ENCODE measurements around the gene BTBD10. TPM values are rescaled to one million over a fixed set of nuclear protein-coding genes. Genes with fewer than 3 reads are reported as not detected.
A peak's percentile ranks its signal among the peaks of the same experiment; 100 is the strongest.

Gene BTBD10
- total RNA-seq, 2 experiments from 2014 or later = 17.5 to 20.5 TPM

DNA sequence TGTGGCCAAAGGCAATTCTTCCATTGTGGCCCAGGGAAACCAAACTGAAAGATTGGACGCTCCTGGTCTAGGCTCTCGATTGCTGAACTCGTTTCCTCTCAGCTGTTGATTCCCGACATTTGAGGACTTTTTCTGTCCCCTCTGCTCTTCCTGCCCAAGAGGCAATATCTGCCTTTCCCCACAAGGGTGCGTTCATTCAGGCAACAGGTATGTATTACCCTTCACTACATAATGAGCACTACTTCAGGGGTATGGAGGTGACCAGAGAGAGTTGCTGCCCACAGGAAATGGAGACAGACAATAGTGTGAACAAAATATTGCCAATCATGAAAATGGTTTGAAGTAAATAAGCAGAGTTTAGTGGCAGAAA, 24.6 kb upstream of the BTBD10 start:
- no peak for DNase-seq

DNA sequence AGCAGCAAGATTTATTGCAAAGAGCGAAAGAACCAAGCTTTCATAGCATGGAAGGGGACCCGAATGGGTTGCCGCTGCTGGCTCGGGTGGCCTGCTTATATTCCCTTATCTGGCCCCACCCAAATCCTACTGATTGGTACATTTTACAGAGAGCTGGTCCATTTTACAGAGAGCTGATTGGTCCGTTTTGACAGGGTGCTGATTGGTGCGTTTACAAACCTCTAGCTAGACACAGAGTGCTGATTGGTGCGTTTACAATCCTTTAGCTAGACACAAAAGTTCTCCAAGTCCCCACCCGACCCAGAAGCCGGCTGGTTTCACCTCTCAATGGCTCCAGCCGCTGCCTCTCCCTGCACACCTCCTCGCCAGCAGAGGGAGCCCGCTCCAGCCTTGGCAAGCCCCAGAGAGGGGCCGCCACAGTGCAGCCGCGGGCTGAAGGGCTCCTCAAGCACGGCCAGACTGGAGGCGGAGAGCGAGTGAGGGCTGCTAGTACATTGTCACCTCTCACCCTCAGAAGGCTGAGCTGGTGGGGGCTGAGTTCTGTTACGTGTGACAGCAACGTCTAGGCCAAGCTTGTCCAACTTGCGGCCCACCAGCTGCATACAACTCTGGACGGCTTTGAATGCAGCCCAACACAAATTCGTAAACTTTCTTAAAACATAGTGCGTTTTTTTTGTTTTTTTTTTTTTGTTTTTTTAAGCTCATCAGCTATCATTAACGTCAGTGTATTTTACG, 24.1 kb upstream of the BTBD10 start:
- peaks cover under 1% of the 10 kb centered on the region for H3K27me3 Mint-ChIP-seq
- ATAC-seq (peak; percentile 94), DNase-seq (peak; percentile 73)
- H3K9me3 Mint-ChIP-seq = no peaks in the 10 kb centered on the region
- H3K36me3 Mint-ChIP-seq (ENCODE audit: low read depth) = no peaks in the 10 kb centered on the region
- H3K4me1 Mint-ChIP-seq (ENCODE audit: low read depth) = peaks cover 5% of the 10 kb centered on the region
- ChIA-PET CTCF (interaction anchor here (0.9 to 2.1 kb wide), 6 partner anchors 10 to 212 kb away, joined by 3 to 14 read pairs (median 5); partner anchors contain the start of gene BTBD10), POLR2A (no interaction called here)
- H3K4me3 Mint-ChIP-seq = peak overlapping the region; percentile 49
- intact Hi-C loops (cut with micrococcal nuclease) = no loop called here
- TF ChIP-seq, protein P1, sequence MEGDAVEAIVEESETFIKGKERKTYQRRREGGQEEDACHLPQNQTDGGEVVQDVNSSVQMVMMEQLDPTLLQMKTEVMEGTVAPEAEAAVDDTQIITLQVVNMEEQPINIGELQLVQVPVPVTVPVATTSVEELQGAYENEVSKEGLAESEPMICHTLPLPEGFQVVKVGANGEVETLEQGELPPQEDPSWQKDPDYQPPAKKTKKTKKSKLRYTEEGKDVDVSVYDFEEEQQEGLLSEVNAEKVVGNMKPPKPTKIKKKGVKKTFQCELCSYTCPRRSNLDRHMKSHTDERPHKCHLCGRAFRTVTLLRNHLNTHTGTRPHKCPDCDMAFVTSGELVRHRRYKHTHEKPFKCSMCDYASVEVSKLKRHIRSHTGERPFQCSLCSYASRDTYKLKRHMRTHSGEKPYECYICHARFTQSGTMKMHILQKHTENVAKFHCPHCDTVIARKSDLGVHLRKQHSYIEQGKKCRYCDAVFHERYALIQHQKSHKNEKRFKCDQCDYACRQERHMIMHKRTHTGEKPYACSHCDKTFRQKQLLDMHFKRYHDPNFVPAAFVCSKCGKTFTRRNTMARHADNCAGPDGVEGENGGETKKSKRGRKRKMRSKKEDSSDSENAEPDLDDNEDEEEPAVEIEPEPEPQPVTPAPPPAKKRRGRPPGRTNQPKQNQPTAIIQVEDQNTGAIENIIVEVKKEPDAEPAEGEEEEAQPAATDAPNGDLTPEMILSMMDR (IDR thresholded peaks at IDR 0.05) = peak; percentile 38
- H3K27ac Mint-ChIP-seq = peak overlapping the region; percentile 40

More for the DNA sequence above, 24.6 kb upstream of the BTBD10 start:
- ChIA-PET CTCF (interaction anchor here (0.9 to 2.1 kb wide), 6 partner anchors 10 to 211 kb away, joined by 3 to 14 read pairs (median 5); partner anchors contain the start of gene BTBD10), POLR2A (no interaction called here)
- peak; percentile 77 for ATAC-seq
- intact Hi-C loops (cut with micrococcal nuclease) = no loop called here
- TF ChIP-seq, protein P1 (IDR thresholded peaks at IDR 0.05) = peak; percentile 4
- no peaks in the 10 kb centered on the region for H3K36me3 Mint-ChIP-seq (ENCODE audit: low read depth)
- H3K27me3 Mint-ChIP-seq = peaks cover 5% of the 10 kb centered on the region
- H3K9me3 Mint-ChIP-seq = no peaks in the 10 kb centered on the region
- peak overlapping the region; percentile 49 for H3K4me3 Mint-ChIP-seq
- H3K4me1 Mint-ChIP-seq (ENCODE audit: low read depth) = peaks cover 5% of the 10 kb centered on the region
- H3K27ac Mint-ChIP-seq = peak overlapping the region; percentile 40

DNA sequence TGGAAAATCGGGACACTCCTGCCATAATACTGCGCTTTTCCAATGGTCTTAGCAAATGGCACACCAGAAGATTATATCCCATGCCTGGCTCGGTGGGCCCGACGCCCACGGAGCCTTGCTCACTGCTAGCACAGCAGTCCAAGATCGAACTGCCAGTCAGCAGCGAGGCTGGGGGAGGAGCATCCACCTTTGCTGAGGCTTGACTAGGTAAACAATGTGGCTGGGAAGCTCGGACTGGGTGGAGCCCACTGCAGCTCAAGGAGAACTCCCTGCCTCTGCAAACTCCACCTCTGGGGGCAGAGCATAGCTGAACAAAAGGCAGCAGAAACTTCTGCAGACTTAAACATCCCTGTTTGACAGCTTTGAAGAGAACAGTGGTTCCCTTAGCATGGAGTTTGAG, 17.2 kb upstream of the BTBD10 start:
- intact Hi-C loops (cut with micrococcal nuclease) = no loop called here
- Mint-ChIP-seq H3K9me3 (no peaks in the 10 kb centered on the region), H3K27ac (no peak overlapping the region), H3K4me3 (no peak overlapping the region), H3K4me1 (ENCODE audit: low read depth) (no peaks in the 10 kb centered on the region), H3K36me3 (ENCODE audit: low read depth) (no peaks in the 10 kb centered on the region), H3K27me3 (peaks cover 15% of the 10 kb centered on the region)
- CTCF ChIA-PET = no interaction called here
- TF ChIP-seq, protein P1 (IDR thresholded peaks at IDR 0.05) = no peak
- no peak for ATAC-seq
- POLR2A ChIA-PET = no interaction called here
- DNase-seq = no peak

DNA sequence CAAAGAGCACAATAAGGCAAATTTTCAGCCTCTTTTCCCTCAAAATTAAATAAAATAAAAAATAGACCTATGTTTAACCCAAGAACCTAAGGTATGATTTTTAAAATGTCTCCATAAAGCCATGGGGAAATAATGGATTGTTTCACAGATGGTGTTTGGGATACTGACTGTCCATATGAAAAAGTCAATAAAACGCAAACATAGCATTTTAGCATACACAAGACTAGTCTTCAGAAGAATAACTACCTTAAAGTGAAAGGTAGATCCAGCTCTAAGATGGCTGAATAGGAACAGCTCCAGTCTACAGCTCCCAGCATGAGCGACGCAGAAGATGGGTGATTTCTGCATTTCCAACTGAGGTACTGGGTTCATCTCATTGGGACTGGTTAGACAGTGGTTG, 16.7 kb upstream of the BTBD10 start:
- H3K27me3 Mint-ChIP-seq = peaks cover 15% of the 10 kb centered on the region
- no peak overlapping the region for H3K27ac Mint-ChIP-seq
- H3K4me3 Mint-ChIP-seq = no peak overlapping the region
- H3K36me3 Mint-ChIP-seq (ENCODE audit: low read depth) = no peaks in the 10 kb centered on the region
- TF ChIP-seq, protein P1 (IDR thresholded peaks at IDR 0.05) = no peak
- DNase-seq (no peak), ATAC-seq (no peak)
- H3K4me1 Mint-ChIP-seq (ENCODE audit: low read depth) = no peaks in the 10 kb centered on the region
- no peaks in the 10 kb centered on the region for H3K9me3 Mint-ChIP-seq
- ChIA-PET CTCF (no interaction called here), POLR2A (no interaction called here)
- intact Hi-C loops (cut with micrococcal nuclease) = no loop called here

DNA sequence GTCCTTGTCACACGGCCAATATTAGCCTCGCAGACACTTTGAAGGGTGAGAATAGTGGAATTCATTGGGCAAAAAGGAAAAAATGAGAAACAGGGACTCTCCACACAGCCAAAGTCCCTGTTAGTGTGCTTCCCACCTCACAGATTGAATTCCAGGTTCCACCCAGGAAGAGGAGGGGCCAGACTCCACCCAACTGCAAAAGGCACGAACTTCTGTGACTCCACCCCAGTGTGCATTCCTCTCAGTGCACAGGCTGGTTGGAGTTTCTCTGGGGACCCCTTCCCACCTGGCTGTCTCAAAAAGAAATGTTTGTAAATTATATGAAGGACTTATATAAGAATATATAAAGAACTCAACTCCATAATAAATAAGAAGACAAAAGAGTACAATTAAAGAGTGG, 12.1 kb upstream of the BTBD10 start:
- CTCF ChIA-PET = interaction anchor here (3.6 kb wide), 1 partner anchor 10 kb away, joined by 12 read pairs; no protein-coding TSS in a partner anchor
- H3K4me3 Mint-ChIP-seq = no peak overlapping the region
- H3K4me1 Mint-ChIP-seq (ENCODE audit: low read depth) = no peaks in the 10 kb centered on the region
- H3K27ac Mint-ChIP-seq = no peak overlapping the region
- intact Hi-C loops (cut with micrococcal nuclease) = no loop called here
- POLR2A ChIA-PET = interaction anchor here (1.6 kb wide), 1 partner anchor 11 kb away, joined by 5 read pairs; the partner anchor contains the start of gene BTBD10
- H3K9me3 Mint-ChIP-seq = no peaks in the 10 kb centered on the region
- DNase-seq = no peak
- TF ChIP-seq, protein P1 (IDR thresholded peaks at IDR 0.05) = no peak
- no peak for ATAC-seq
- no peaks in the 10 kb centered on the region for H3K36me3 Mint-ChIP-seq (ENCODE audit: low read depth)
- peaks cover 17% of the 10 kb centered on the region for H3K27me3 Mint-ChIP-seq

All from activated CD8-positive, alpha-beta T cell treated with anti-CD3 and anti-CD28 coated beads for 36 hours (primary cell).